Mesothelial cell of epicardium (in vitro differentiated cells): ENCODE data around the gene RNF150. TPM values are rescaled to one million over a fixed set of nuclear protein-coding genes. Genes with fewer than 3 reads are reported as not detected.

Experiments used
- DNase-seq, 2 experiments: peaks; one replicate each; pipeline ENCODE4 v3.0.0; 2021; ENCODE audit warnings: low spot score in 2 of 2; ENCODE audit not compliant: unreplicated experiment in 2 of 2
- H3K27ac Mint-ChIP-seq: 2 replicates; pipeline ENCODE4 v1.8.0; 2021; ENCODE audit warnings: mixed read lengths
- H3K27me3 Mint-ChIP-seq: 2 replicates; pipeline ENCODE4 v1.8.0; 2021; ENCODE audit warnings: low read depth, mixed read lengths
- H3K36me3 Mint-ChIP-seq: 2 replicates; pipeline ENCODE4 v1.8.0; 2021; ENCODE audit warnings: mixed read lengths
- H3K4me1 Mint-ChIP-seq: 2 replicates; pipeline ENCODE4 v1.8.0; 2021; ENCODE audit warnings: mixed read lengths
- H3K4me3 Mint-ChIP-seq: 2 replicates; pipeline ENCODE4 v1.8.0; 2021; ENCODE audit warnings: mild to moderate bottlenecking, moderate library complexity, mixed read lengths
- H3K9me3 Mint-ChIP-seq: 2 replicates; pipeline ENCODE4 v1.8.0; 2021; ENCODE audit warnings: mixed read lengths
- CTCF ChIP-seq: fragments of 200-600 bp; sonication (generic); IDR thresholded peaks from one replicate; pipeline ENCODE4 v1.5.0; 2021; ENCODE audit warnings: antibody characterized with exemption; ENCODE audit not compliant: unreplicated experiment
- total RNA-seq: library from RNA; stranded (reverse); gene quantifications from 3 replicates; pipeline ENCODE4 v1.2.1, GENCODE V29; 2021

The RNF150 gene
- total RNA-seq, 1 donor from 2014 or later, result 40.1 TPM

GRCh38 chr4:140940589-140940988 is 192.7 kb downstream of the RNF150 start:
- DNase-seq, result no peak
- Mint-ChIP-seq H3K27ac (no peak overlapping the region), H3K9me3 (no peaks in the 10 kb centered on the region), H3K27me3 (no peaks in the 10 kb centered on the region), H3K4me1 (peaks cover 32% of the 10 kb centered on the region), H3K4me3 (no peak overlapping the region), H3K36me3 (no peaks in the 10 kb centered on the region)
- no peak for TF ChIP-seq CTCF

GRCh38 chr4:140937866-140938265 is 195.4 kb downstream of the RNF150 start:
- Mint-ChIP-seq H3K36me3 (peaks cover 2% of the 10 kb centered on the region), H3K27me3 (no peaks in the 10 kb centered on the region), H3K4me3 (no peak overlapping the region), H3K9me3 (peaks cover 2% of the 10 kb centered on the region), H3K4me1 (peaks cover 26% of the 10 kb centered on the region), H3K27ac (peak overlapping the region; percentile 4)
- no peak for TF ChIP-seq CTCF
- DNase-seq, result no peak

GRCh38 chr4:140935254-140935653 is 198.0 kb downstream of the RNF150 start:
- peaks cover 35% of the 10 kb centered on the region for H3K4me1 Mint-ChIP-seq
- H3K36me3 Mint-ChIP-seq, result peaks cover 5% of the 10 kb centered on the region

GRCh38 chr4:140932501-140933045 is 200.7 kb downstream of the RNF150 start:
- Mint-ChIP-seq H3K36me3 (peaks cover 5% of the 10 kb centered on the region), H3K4me1 (peaks cover 22% of the 10 kb centered on the region), H3K9me3 (peaks cover 4% of the 10 kb centered on the region), H3K4me3 (no peak overlapping the region), H3K27ac (no peak overlapping the region), H3K27me3 (no peaks in the 10 kb centered on the region)
- DNase-seq, result no peak
- no peak for TF ChIP-seq CTCF

More at GRCh38 chr4:140935254-140935653, 198.0 kb downstream of the RNF150 start:
- no peak for TF ChIP-seq CTCF
- Mint-ChIP-seq H3K27ac (peak overlapping the region; percentile 78), H3K27me3 (no peaks in the 10 kb centered on the region), H3K9me3 (peaks cover 4% of the 10 kb centered on the region), H3K4me3 (no peak overlapping the region)
- DNase-seq, result no peak

- Mint-ChIP-seq H3K36me3 (peaks cover 5% of the 10 kb centered on the region), H3K27ac (no peak overlapping the region), H3K4me1 (peaks cover 25% of the 10 kb centered on the region), H3K9me3 (peaks cover 4% of the 10 kb centered on the region), H3K4me3 (no peak overlapping the region), H3K27me3 (no peaks in the 10 kb centered on the region)
- DNase-seq, result no peak
- no peak for TF ChIP-seq CTCF
Measured at GRCh38 chr4:140931911-140932310, 201.4 kb downstream of the RNF150 start.

GRCh38 chr4:140930557-140930956 is 202.7 kb downstream of the RNF150 start:
- H3K9me3 Mint-ChIP-seq, result peaks cover 4% of the 10 kb centered on the region
- peaks cover 34% of the 10 kb centered on the region for H3K4me1 Mint-ChIP-seq

More at GRCh38 chr4:140930557-140930956, 202.7 kb downstream of the RNF150 start:
- Mint-ChIP-seq H3K27ac (no peak overlapping the region), H3K36me3 (peaks cover 5% of the 10 kb centered on the region), H3K27me3 (no peaks in the 10 kb centered on the region), H3K4me3 (no peak overlapping the region)
- TF ChIP-seq CTCF, result no peak
- no peak for DNase-seq
